HG03135 (cell line): ENCODE results near the gene CSTB.

ENCODE experiments used
- ATAC-seq: cut with Tn5 transposase; IDR thresholded peaks from one replicate; pipeline ENCODE4 v1.9.1; 2021; ENCODE audit warnings: mild to moderate bottlenecking, moderate library complexity; ENCODE audit not compliant: unreplicated experiment

Gene CSTB

DNA sequence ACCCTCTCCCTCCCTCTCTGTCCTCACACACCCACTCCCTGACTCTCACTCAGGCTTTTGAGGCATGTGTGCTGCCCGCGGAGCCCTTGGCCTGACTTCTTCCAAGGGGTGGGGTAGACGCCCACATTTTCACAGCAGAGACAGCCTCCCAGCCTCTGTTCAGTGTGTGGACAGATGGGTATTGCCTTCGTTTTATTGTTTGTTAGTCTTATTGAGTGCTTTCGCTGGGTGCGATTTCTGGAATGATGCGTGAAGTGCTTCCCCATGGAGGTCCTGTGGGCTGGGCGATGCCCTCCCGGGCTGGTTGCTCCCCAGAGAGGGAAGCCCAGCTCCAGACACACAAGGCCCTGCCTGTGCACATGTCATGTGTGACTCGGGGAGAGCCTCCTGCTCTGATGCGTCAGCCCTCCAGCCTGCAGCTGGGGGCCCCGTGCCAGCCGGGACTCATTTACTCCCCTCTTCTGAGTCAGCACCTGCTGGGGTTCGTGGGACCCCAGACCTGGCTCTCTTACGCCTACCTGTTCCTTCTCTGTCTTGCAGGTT lies 42.5 kb downstream of the CSTB start:
- no peak for ATAC-seq

DNA sequence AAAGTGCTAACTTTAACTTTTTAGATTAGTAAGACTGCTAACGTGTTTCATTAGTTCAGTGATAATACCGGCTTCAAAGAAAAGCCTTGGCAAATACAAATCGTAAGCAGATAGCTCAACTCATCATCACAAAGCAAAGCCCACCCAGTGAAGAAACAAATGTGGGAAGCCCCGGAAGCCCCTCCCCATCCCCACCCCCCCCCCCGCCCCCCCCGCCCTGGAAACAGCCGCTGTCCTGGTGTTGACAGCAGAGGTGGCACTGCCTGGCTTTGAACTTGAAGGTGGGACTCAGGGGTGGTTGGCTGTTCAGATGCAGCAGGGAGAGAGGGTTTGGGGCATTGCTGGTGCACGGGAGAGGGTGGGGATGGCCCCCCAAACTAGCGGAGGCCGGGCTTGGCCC lies 43.0 kb downstream of the CSTB start:
- no peak for ATAC-seq

DNA sequence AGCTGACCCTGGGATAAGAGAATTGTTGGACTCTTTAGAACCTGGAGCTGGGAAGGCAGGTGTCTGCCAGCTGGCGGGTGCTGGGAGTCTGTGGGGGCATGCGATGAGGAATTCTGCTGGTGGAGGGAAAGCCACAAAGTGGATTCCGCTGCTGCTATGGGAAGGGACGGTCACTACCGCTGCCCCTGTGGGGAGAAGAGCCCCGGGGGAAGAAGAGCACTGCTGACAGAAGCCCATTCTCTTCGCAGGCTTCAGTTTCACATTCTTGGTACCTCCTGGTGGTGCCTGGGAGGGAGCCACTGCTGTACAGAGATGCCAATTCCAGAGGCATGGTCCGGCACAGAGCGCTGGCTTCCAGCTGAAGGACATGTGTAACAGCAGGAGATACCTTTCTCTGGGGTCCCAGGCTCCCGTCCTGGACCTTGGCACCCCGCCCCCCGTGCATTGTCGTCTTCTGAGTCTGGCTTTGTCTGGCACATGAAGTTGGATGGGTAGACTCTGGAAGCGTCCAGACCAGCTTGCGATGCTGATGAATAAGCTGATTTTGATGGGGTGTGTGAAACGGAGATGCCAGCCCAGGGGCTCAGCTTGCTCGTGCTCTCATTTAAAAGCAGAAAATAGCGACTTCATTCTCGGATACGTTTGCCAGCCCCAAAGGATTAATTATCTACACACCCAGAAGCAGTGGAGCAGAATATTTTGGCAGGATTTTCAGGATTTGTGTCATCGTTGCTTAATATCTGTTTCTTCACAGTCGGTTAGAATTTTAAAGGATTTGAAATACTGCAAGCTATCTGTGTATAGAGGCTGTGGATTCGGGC lies 44.0 kb downstream of the CSTB start:
- ATAC-seq = no peak

DNA sequence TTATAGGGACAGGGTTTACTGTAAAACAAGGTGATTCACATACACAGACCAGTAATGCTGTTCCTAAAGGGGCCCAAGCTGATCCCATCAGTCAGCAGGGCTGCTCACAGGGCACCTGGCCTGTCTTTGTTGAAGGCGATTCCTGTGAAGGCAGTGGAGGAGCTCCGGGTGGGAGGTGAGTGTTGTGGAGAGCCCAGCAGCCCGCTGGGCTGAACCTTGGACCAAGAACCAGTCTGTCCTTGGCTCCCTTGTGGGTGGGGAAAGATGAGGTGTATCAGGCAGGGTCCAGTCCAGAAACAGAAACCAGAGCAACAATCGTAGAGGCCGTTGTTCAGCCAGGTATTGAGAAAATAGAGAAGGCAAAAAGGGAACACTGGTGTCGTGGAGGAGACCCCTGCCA lies 44.6 kb downstream of the CSTB start:
- ATAC-seq = no peak

DNA sequence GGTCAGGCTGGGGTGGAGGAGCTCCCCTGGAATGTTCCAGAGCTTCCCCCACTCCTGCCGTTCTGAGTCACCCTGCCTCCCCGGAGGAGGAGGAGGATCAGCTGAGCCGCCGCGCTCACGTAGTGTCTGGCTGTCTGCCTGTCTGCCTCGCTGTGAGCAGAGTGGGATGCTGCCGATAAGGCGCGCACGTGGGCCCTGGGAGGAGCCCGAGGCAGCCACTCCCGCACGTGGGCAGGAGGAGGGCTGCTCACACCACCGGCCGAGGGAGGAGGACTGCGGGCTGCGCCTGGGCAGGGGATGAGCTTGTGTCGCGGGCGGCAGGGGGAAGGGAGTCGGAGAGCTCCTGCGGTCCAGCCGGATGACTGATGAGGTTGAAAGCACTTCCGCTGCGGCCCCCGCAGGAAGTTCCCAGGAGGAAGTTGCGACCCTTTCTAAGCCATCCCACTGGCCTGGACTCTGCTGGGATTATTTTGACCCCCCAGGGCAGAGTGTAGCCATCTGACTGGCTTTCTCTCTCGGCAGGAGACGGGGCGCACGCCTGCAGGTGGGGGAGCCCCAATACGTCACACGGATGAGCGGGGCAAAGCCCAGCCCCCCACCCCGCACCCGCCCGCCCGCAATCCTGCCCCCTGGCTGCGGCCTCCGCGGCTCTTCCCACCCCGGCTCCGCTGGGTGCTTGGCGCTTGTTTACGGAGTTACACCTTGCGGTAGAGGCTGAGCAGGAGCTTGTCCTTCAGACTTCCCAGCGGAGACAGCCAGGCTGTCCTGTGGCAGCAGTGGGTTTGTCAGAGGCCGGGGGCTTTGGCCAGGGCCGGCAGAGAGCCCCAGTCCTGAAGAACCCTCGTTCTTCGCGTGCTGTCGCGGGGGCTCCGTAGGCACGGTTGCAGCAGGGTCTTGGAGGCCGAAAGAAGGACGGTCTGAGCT lies 47.4 kb downstream of the CSTB start:
- ATAC-seq = peak; percentile 63

DNA sequence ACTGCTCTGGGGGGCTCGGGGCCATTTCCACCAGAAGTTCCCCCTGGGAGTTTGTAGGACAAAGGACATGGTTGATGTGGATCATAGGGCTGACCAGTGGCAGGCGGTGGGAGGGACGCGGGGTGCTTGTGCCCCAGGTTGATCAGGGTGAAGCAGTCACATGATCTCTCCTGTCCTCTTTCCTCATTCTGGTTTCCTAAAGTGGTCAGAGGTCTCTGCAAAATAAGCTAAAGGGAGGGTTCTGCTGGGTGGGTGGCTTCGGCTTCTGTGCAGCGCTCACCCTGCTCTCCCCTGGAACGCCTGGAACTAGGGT lies 48.0 kb downstream of the CSTB start:
- no peak for ATAC-seq

DNA sequence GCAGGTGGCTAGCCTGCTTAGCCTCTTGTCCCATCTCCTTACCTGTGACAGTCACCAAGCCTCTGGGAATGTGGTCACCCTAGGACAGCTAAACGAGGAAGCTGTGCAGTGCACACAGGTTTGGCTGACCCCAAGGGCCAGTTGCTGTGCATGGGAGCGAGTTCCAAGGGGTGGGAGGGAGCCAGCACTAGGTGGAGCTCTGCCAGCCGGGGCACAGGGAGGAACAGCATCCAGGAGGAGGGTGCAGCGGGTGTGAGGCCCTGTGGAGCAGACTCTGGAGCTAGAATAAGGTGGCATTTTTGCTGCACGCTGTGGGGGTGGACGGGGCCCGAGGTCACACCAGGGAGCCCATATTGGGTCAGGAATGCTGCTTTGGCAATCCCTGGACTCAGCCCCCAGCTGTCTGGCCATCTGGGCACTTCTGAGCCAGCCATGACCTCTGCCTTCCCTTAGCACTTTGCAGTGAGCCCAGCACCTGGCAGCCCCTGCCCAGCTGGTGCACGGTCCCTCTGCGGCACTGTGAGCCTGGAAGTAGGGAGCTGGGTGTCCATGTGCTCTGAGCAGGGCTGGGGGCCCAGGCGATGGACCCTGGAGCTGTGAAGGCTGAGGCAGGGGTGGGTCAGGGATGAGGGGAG lies 48.5 kb downstream of the CSTB start:
- no peak for ATAC-seq

DNA sequence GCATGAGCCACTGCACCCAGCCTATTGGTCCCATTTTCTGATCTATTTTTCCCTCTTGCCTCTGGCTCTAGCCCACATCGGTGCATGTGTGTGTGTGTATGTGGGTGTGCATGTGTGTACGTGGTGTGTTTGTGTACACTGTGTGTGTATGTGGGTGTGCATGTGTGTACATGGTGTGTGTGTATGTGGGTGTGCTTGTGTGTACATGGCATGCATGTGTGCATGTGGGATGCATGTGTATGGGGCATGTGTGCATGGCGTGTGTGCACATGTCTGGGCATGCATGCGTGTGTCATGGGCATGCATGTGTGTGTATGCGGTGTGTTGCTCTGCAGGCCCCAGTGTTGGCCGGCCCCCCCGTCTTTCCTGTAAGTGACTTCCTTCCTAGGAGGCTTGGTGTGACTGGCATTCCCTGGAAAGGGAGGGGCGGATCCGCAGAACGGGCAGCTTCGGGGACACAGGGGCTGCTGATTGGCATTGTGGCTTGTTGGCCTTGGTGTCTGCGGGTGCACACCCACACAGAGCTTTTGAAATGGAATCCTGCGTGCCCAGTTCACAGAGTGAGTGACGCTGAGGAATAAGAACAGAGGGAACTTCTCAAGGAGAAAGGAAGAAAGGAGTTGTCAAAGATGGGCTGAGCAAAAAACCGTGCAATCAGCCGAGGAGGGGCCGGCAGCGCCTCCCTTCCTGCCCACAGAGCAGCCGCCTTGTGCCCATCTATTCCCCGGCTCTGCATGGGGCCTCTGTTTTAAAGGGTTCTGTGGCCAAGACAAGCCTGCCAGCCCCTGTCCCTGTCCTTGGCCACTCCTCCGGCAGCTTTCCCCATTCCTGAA lies 49.2 kb downstream of the CSTB start:
- no peak for ATAC-seq
